SK-N-SH (cell line): ENCODE measurements around the gene NRCAM.

Experiments used
- CHD2 ChIP-seq: fragments of 150-350 bp; IDR thresholded peaks from 2 replicates; pipeline ENCODE4 v1.6.1; 2018; ENCODE audit warnings: low read length; ENCODE audit not compliant: partially characterized antibody
- EP300 ChIP-seq, 2 experiments: IDR thresholded peaks; 2 replicates each; pipeline versions ENCODE4 v1.4.0 to v1.6.1; 2012; ENCODE audit warnings: borderline replicate concordance in 1 of 2, low read depth in 1 of 2, low read length in 1 of 2
- FOXM1 ChIP-seq: IDR thresholded peaks from 2 replicates; pipeline ENCODE4 v1.4.0; 2012; ENCODE audit warnings: low read depth, mild to moderate bottlenecking
- GABPA ChIP-seq: IDR thresholded peaks from 2 replicates; pipeline ENCODE4 v1.4.0; 2012; ENCODE audit warnings: low read depth, mild to moderate bottlenecking
- JUND ChIP-seq: IDR thresholded peaks from 2 replicates; pipeline ENCODE4 v1.4.0; 2012
- MAX ChIP-seq: IDR thresholded peaks from 2 replicates; pipeline ENCODE4 v1.4.0; 2012; ENCODE audit warnings: low read depth
- NFIC ChIP-seq: IDR thresholded peaks from 2 replicates; pipeline ENCODE4 v1.4.0; 2012; ENCODE audit warnings: borderline replicate concordance
- NRF1 ChIP-seq: IDR thresholded peaks from 2 replicates; pipeline ENCODE4 v1.6.1; 2012; ENCODE audit warnings: low read depth, mild to moderate bottlenecking, low read length
- POLR2AphosphoS5 ChIP-seq: IDR thresholded peaks from 2 replicates; pipeline ENCODE4 v1.6.1; 2012; ENCODE audit warnings: low read depth, low read length
- RAD21 ChIP-seq: IDR thresholded peaks from 2 replicates; pipeline ENCODE4 v1.6.1; 2012; ENCODE audit warnings: mild to moderate bottlenecking, low read length
- RXRA ChIP-seq: IDR thresholded peaks from 2 replicates; pipeline ENCODE4 v1.4.0; 2012; ENCODE audit warnings: low read depth, mild to moderate bottlenecking, borderline replicate concordance
- USF1 ChIP-seq: IDR thresholded peaks from 2 replicates; pipeline ENCODE4 v1.4.0; 2012; ENCODE audit warnings: low read depth, borderline replicate concordance
- YY1 ChIP-seq: IDR thresholded peaks from 2 replicates; pipeline ENCODE4 v1.4.0; 2012; ENCODE audit warnings: low read depth, mild to moderate bottlenecking
- TF ChIP-seq, protein P1 (sequence below): fragments of 200-600 bp; sonication (generic); IDR thresholded peaks from 2 replicates; pipeline ENCODE4 v1.6.1; 2017; ENCODE audit warnings: antibody characterized with exemption, mild to moderate bottlenecking, moderate library complexity

DNA sequence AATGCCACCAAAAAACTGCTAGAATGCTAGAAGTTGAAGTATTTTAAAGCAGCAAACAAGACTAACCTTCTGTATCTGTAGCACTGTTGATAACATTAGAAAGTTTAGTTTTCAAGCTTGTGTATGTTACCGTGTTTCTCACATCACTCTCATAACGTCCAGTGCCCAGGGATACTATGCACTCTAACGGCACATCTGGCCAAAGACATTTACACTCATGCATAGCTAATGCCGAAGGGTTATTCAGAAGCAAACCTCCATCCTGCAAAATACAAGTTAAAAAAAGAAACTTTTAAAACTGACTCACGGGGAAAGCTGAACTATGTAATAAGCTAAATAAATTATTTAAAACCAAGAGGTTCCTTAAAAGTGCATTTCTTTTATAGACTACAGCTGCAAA lies 22.9 kb upstream of the NRCAM start:
- no peak for TF ChIP-seq POLR2AphosphoS5
- TF ChIP-seq, protein P1, sequence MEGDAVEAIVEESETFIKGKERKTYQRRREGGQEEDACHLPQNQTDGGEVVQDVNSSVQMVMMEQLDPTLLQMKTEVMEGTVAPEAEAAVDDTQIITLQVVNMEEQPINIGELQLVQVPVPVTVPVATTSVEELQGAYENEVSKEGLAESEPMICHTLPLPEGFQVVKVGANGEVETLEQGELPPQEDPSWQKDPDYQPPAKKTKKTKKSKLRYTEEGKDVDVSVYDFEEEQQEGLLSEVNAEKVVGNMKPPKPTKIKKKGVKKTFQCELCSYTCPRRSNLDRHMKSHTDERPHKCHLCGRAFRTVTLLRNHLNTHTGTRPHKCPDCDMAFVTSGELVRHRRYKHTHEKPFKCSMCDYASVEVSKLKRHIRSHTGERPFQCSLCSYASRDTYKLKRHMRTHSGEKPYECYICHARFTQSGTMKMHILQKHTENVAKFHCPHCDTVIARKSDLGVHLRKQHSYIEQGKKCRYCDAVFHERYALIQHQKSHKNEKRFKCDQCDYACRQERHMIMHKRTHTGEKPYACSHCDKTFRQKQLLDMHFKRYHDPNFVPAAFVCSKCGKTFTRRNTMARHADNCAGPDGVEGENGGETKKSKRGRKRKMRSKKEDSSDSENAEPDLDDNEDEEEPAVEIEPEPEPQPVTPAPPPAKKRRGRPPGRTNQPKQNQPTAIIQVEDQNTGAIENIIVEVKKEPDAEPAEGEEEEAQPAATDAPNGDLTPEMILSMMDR, result no peak
- TF ChIP-seq USF1, result no peak
- TF ChIP-seq JUND, result no peak
- TF ChIP-seq NRF1, result no peak
- TF ChIP-seq RXRA, result no peak
- TF ChIP-seq NFIC, result no peak
- no peak for TF ChIP-seq EP300 (IDR thresholded peaks at IDR 0.05; ENCODE audit: borderline replicate concordance in 1 of 2, low read depth in 1 of 2, low read length in 1 of 2)
- TF ChIP-seq FOXM1, result no peak
- no peak for TF ChIP-seq MAX
- TF ChIP-seq YY1, result no peak
- TF ChIP-seq GABPA, result no peak
- TF ChIP-seq RAD21, result no peak
- no peak for TF ChIP-seq CHD2
